Mesothelial cell of epicardium (in vitro differentiated cells): Measurements from ENCODE around the gene SLAMF9. TPM values are rescaled to one million over a fixed set of nuclear protein-coding genes. Genes with fewer than 3 reads are reported as not detected.
"Not testable (repeated sequence)": the region's sequence is repeated elsewhere in the genome, so short reads cannot be mapped to it uniquely, and the experiment has no call there.

Experiments used
- DNase-seq, 2 experiments: peaks; one replicate each; pipeline ENCODE4 v3.0.0; 2021; ENCODE audit warnings: low spot score in 2 of 2; ENCODE audit not compliant: unreplicated experiment in 2 of 2
- H3K27ac Mint-ChIP-seq: 2 replicates; pipeline ENCODE4 v1.8.0; 2021; ENCODE audit warnings: mixed read lengths
- H3K27me3 Mint-ChIP-seq: 2 replicates; pipeline ENCODE4 v1.8.0; 2021; ENCODE audit warnings: low read depth, mixed read lengths
- H3K36me3 Mint-ChIP-seq: 2 replicates; pipeline ENCODE4 v1.8.0; 2021; ENCODE audit warnings: mixed read lengths
- H3K4me1 Mint-ChIP-seq: 2 replicates; pipeline ENCODE4 v1.8.0; 2021; ENCODE audit warnings: mixed read lengths
- H3K4me3 Mint-ChIP-seq: 2 replicates; pipeline ENCODE4 v1.8.0; 2021; ENCODE audit warnings: mild to moderate bottlenecking, moderate library complexity, mixed read lengths
- H3K9me3 Mint-ChIP-seq: 2 replicates; pipeline ENCODE4 v1.8.0; 2021; ENCODE audit warnings: mixed read lengths
- total RNA-seq: library from RNA; stranded (reverse); gene quantifications from 3 replicates; pipeline ENCODE4 v1.2.1, GENCODE V29; 2021
- TF ChIP-seq, protein P1 (sequence below): fragments of 200-600 bp; sonication (generic); IDR thresholded peaks from one replicate; pipeline ENCODE4 v1.5.0; 2021; ENCODE audit warnings: antibody characterized with exemption; ENCODE audit not compliant: unreplicated experiment

SLAMF9 gene
- total RNA-seq, 1 donor from 2014 or later: not detected

- Mint-ChIP-seq H3K36me3 (peaks cover 11% of the 10 kb centered on the region), H3K4me1 (peaks cover 57% of the 10 kb centered on the region), H3K27me3 (no peaks in the 10 kb centered on the region), H3K27ac (no peak overlapping the region), H3K9me3 (no peaks in the 10 kb centered on the region), H3K4me3 (no peak overlapping the region)
- TF ChIP-seq, protein P1, sequence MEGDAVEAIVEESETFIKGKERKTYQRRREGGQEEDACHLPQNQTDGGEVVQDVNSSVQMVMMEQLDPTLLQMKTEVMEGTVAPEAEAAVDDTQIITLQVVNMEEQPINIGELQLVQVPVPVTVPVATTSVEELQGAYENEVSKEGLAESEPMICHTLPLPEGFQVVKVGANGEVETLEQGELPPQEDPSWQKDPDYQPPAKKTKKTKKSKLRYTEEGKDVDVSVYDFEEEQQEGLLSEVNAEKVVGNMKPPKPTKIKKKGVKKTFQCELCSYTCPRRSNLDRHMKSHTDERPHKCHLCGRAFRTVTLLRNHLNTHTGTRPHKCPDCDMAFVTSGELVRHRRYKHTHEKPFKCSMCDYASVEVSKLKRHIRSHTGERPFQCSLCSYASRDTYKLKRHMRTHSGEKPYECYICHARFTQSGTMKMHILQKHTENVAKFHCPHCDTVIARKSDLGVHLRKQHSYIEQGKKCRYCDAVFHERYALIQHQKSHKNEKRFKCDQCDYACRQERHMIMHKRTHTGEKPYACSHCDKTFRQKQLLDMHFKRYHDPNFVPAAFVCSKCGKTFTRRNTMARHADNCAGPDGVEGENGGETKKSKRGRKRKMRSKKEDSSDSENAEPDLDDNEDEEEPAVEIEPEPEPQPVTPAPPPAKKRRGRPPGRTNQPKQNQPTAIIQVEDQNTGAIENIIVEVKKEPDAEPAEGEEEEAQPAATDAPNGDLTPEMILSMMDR: no peak
- no peak for DNase-seq
These were observed 39.6 kb downstream of the SLAMF9 start for GRCh38 chr1:159914252-159915018.

GRCh38 chr1:159913451-159914192 lies 40.4 kb downstream of the SLAMF9 start:
- DNase-seq: no peak
- no peaks in the 10 kb centered on the region for H3K9me3 Mint-ChIP-seq
- TF ChIP-seq, protein P1: no peak
- H3K4me3 Mint-ChIP-seq: no peak overlapping the region
- H3K36me3 Mint-ChIP-seq: peaks cover 9% of the 10 kb centered on the region
- no peaks in the 10 kb centered on the region for H3K27me3 Mint-ChIP-seq
- H3K27ac Mint-ChIP-seq: peak overlapping the region; percentile 63
- peaks cover 63% of the 10 kb centered on the region for H3K4me1 Mint-ChIP-seq

DNA sequence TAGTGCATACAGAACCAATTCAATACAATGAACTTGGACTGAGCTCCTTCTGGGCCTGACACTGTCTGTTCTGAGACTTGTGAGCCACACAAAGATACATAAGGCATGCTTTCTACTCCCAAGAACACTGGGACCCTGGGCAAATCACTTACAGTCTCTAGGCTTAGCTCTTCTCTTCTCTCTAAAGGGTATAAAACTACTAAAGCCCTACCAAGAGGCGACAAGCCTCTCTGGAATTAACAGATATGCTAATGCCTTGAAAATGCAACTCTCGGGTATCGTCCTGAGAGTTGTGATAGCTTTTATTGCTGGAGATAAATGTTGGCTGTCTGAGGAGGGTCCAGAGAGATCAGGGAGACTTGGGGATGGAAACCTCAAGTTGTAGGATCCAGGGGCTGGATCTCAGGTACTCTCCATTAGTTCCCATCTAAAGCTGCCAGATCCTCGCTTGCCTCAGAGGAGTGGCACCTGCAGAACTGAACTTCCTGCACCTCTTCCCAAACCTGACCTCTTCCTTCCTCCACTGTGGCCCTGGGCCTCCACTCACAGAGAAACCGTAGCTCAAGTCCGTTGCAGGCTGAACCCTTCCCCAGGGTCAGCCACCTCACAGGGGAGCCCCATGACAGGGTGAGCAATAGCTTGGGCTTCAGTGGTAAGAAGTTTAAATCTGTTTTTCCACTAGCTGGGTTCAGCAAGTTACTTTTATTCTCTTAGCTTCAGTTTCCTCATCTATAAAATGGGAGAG lies 42.5 kb downstream of the SLAMF9 start:
- no peaks in the 10 kb centered on the region for H3K27me3 Mint-ChIP-seq
- no peak for DNase-seq
- peaks cover 71% of the 10 kb centered on the region for H3K4me1 Mint-ChIP-seq
- H3K27ac Mint-ChIP-seq: no peak overlapping the region
- no peaks in the 10 kb centered on the region for H3K36me3 Mint-ChIP-seq
- peaks cover 3% of the 10 kb centered on the region for H3K9me3 Mint-ChIP-seq
- TF ChIP-seq, protein P1: no peak
- H3K4me3 Mint-ChIP-seq: no peak overlapping the region

DNA sequence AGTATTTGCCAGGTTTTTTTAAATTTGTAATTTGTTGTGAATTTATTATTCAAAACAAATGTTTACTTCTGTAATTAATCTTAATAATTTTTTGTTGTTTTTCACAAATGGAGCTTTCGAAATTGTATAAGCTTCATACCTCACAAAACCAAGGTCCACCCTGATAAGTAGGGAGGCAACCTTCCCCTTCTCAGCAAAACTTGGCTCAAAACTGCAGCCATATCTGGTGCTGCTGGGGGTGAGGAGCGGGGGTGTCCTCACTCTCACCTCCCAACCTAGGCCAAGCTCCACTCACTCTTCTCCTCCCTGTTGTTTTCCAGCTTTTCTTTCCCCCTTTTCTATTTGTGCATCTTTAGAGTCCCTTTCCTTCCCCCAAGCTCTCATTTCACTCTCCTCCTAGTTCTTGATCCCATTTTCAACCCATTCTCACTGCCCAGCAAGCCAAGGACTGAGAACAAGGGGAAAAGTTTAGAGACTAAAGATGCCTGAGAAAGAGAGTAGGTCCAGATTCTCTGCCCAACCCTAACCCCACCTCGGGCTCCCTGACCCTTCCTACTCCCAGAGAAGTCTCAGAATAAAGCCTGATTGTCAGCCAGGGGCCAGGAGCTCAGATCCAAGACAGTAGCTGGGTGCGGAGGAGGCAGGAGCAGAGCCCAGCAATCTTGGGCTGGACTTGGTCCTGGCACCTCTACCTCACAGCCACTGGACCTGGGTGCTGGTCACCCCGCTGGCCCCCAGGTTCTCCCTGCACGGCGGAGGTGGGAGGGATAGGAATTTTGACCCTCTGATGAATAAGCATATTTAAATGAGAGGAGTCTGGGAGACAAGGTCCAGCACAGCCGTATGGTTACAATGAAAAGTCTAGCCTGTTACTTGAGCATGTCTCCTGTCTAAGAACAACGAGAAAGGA lies 45.8 kb downstream of the SLAMF9 start:
- no peak for DNase-seq
- H3K9me3 Mint-ChIP-seq: peaks cover 9% of the 10 kb centered on the region
- no peak overlapping the region for H3K27ac Mint-ChIP-seq
- peaks cover 44% of the 10 kb centered on the region for H3K4me1 Mint-ChIP-seq
- TF ChIP-seq, protein P1: no peak
- peaks cover 2% of the 10 kb centered on the region for H3K36me3 Mint-ChIP-seq
- no peak overlapping the region for H3K4me3 Mint-ChIP-seq
- no peaks in the 10 kb centered on the region for H3K27me3 Mint-ChIP-seq

GRCh38 chr1:159906960-159907359 lies 47.1 kb downstream of the SLAMF9 start:
- H3K4me1 Mint-ChIP-seq: peaks cover 37% of the 10 kb centered on the region
- no peak overlapping the region for H3K27ac Mint-ChIP-seq
- peaks cover 2% of the 10 kb centered on the region for H3K36me3 Mint-ChIP-seq
- TF ChIP-seq, protein P1: no peak
- peaks cover 11% of the 10 kb centered on the region for H3K9me3 Mint-ChIP-seq
- H3K27me3 Mint-ChIP-seq: no peaks in the 10 kb centered on the region
- no peak for DNase-seq
- H3K4me3 Mint-ChIP-seq: no peak overlapping the region

- Mint-ChIP-seq H3K9me3 (peaks cover 11% of the 10 kb centered on the region), H3K4me1 (peaks cover 33% of the 10 kb centered on the region)
- DNase-seq, H3K36me3 Mint-ChIP-seq, H3K27ac Mint-ChIP-seq, H3K27me3 Mint-ChIP-seq, H3K4me3 Mint-ChIP-seq: not testable (repeated sequence)
These were observed 50.0 kb downstream of the SLAMF9 start for GRCh38 chr1:159904036-159904435.
